Measurements from ENCODE around the gene AREL1.

AREL1 gene

GRCh38 chr14:74630881-74631690 is 81.8 kb downstream of the AREL1 start:
- DNase-seq = no peak

GRCh38 chr14:74628418-74628817 is 84.5 kb downstream of the AREL1 start:
- DNase-seq = no peak

GRCh38 chr14:74627076-74627475 is 85.8 kb downstream of the AREL1 start:
- DNase-seq = no peak

DNA sequence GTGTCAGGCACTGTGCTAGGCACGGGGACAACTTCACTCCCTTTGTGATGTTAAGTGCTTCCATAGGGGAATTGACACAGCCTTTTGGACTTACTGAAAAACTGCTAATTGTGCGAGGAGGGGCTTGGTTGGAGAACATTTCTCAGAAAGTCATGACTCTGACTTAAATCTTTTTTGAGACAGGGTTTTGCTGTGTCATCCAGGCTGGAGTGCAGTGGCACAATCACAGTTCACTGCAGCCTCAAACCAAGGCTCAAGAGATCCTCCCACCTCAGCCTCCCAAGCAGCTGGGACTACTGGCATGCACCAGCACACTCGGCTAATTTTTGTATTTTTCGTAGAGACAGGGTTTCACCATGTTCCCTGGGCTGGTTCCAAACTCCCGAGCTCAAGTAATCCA is 90.6 kb downstream of the AREL1 start:
- no peak for DNase-seq

GRCh38 chr14:74621556-74621955 is 91.3 kb downstream of the AREL1 start:
- no peak for DNase-seq

GRCh38 chr14:74620923-74621322 is 92.0 kb downstream of the AREL1 start:
- DNase-seq = no peak

DNA sequence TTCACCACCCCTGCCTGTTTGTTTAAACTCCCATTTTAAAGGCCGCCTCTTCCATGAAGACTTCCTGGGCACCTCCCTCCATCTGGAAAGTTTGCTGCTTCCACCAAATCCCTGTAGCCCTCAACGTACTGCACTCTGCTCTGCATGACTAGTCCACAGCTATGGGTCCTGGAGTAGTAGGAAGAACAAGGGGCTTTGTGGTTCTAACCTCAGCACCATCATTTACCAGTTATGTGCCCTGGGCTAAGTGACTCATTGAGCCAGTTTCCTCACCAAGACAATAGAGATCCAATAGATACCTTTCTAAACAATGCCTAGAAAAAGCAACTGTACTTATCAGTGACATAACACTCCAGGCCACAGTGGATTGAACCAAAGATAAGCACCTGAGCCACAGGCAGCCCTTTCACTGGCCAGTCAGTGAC is 92.4 kb downstream of the AREL1 start:
- DNase-seq = no peak

- no peak for DNase-seq
Measured at GRCh38 chr14:74619672-74620131, 93.2 kb downstream of the AREL1 start.

DNA sequence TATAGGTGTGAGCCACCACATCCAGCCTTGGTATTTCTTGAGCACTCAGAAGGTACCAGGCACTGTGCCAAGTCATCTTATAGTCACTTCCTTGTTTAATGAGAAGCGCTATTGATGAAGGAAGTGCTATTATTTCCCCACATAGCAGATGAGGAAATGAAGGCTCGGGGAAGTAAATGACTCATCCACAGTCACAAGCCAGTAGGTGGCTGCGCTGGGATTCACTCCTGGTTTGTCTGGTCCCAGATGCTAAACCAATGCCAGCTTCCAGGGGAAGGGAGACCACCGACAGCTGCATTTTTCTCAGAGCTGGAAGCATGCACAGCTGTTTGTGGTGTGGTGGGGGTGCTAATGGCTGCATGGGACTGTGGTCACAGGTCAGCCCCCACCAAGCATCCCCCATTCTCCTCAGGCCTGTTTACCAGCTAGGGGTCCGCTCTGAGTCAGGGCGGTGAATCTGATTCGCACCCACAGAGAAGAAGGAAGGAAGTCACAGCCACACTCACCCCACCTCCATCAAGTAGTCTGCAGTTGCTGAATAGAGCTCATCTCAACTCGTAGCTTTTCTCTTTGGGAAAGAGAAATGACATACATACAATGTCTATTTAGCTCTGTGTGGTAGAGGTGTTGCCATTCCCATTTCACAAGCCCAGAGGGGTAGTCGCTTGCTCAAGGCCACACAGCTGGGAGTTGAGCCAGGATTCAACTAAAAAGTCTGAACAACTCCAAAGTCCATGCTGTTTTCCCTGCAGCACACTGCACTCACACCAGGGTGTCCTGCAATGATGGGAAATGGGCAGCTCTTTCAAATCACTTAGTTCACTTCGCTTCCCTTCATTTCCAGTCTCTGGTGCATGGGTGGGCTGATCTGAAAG is 94.6 kb downstream of the AREL1 start:
- DNase-seq = no peak

DNA sequence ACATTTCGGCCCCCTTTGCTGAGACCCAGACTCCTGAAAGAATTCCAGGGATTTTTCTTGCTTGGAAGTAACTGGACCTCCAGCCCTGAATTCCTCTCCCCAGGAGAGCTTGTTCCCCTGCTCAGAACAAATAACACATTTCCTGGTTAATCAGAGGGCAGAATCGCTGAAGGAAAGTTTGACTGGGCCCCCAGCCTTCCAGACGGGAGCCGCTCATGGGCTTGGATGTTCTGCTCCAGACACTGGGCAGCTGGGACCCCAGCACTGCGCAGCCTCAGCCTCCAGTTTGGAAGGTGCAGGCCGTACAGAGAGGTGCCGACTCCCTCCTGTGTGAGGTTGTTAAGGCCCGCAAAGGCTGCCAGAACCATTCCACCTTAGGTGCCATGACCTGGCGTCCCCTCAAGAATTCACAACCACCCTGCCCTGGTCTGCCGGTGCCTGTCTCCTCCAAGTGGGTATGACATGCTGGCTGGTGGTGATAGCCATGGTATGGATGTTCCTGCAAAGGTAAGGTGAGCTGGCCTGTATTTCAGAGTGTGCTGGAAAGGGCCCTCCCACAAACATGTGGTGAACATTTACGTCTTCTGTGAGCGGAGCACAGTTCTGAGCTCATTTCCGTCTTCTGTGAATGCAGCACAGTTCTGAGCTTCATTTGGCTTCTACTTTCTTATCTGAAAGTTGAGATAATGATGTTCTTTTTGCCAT is 95.7 kb downstream of the AREL1 start:
- DNase-seq = no peak

DNA sequence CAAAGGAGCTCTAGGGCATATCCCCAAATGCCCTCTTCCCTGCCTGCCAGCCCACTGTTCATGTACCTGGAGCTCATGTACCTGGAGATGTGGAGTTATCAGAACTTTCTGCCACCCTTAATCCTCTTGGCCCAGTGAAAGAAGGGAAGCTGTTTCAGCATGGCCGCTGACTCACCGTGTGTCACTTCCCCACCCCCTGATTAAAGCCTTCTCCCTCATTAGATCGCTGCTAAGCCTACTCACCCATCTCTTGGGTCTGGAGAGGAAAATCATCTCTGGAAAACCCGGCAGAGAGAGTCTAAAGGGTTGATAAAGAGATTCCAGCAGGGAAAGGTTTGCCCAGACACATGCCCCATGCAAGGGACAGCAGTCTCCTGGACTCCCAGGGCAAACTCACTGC is 96.4 kb downstream of the AREL1 start:
- DNase-seq = no peak

GRCh38 chr14:74615735-74616134 is 97.1 kb downstream of the AREL1 start:
- DNase-seq = no peak

DNA sequence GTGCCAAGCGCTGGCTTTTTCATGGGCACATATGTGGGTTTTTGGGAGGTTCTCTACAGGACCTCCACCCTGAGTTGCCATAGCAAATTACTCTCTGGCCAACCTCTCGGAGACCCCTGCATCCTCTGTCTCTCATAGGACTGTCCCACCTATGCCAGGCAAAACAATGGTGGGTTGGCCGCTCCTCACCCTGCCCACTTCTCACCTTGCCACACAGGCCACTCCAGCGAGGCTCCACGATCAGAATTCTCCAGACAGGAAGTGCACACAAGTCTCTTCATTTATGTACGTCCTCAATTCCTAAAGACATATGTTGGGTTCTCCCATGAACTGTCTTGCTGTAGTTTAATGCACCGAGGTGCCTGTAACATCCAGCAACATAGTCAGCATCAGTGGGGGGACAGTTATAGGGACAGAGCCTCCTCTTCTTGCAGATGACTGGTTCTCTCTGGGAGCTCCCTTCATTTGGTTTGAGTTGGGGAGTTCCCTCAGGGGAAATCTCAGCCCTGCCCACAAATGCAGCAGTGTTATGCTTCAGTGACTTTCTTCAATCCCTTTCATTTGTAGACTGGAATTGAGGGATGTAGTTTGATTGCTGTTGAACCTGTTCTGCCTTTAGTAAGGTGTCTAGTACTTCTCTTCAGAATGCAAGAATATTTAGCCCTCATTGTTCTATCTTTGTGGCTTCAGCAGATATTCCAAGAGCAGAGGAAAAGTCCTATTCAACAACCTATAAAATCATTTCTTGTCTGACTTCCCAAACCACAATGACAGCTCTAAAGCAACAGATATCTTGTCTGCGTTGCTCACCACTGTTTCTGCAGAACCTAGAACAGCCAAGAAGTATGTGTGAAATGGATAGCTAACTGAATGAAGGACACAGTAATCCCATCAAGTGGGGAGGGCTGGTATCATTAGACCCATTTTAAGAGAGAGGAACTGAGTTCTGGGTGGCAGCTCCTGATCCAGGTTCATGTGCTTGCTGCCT is 98.1 kb downstream of the AREL1 start:
- no peak for DNase-seq

DNA sequence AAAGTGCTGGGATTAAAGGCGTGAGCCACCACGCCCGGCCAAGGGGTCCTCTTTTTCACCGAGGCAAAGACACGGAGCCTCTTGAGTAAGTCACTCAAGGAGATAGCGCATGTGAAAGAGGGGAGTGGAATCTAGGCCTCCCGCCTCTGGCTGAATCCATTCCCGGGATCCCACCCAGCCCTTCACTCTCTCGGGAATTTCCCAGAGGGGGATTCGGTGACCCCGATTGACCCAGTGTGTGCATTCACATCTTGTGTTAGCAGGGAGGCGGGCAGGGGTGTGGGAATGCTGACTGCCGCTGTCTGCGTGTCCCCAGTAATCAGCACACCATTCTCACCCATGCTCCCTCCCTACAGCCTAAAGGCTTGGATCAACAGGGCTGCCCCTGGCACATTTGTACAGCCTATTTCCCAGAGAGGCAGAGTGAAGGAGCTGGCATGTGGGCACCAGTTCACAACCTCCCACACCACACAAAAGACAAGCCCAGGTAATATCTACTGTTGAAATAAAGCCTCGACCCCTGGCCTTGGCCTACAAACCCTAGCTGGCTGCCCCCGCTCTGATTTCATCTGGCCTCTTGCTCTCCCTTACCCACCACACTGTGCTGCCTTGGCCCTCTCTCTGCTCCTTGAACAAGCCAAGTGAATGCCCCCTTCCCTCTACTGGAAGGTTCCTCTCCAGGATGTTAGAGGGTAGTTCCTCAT is 99.5 kb downstream of the AREL1 start:
- no peak for DNase-seq

DNA sequence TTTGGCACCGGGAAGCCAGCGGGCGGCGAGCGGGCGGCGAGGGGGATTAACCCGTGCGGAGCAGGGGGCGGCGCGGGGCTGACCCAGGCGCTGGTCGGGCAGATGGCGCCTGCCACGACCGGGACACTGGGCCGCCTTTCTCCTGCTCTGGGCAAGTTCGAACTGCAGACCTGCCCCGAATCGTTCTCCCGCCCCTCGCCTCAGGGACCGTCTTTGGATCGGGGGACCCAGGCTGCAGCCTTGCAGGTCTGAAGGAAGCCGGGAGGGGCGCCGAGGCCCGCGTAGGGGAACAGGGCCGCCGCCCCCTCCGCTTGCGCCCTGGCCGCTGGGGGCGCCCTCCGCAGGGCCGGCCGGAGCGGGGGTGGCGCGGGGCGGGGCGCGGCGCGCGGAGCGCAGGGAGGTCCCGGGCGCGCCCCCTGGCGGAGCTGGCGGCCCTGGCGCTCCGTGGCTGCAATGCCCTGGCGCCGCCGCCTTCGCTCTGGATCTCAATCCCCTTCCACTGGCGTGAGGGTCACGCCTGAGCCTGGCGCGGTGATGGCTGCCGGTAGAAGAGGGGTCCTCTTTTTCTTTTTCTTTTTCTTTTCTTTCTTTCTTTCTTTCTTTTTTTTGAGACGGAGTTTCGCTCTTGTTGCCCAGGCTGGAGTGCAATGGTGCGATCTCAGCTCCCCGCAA is 100.4 kb downstream of the AREL1 start:
- DNase-seq = peak; percentile 31

- no peak for DNase-seq
Measured at GRCh38 chr14:74611650-74612349, 101.1 kb downstream of the AREL1 start, which contains the start of gene LTBP2. TSS of gene LTBP2 (minus strand) at chr14:74612237. CDS start at chr14:74611944, 293 bp downstream.
